ENCODE results near the gene TMEM235. TPM values are rescaled to one million over a fixed set of nuclear protein-coding genes. Genes with fewer than 3 reads are reported as not detected.

The TMEM235 gene
- total RNA-seq, 1 donor from 2014 or later, result not detected

- H3K36me3 ChIP-seq, result no peaks in the 10 kb centered on the region
- Mint-ChIP-seq H3K9me3 (no peaks in the 10 kb centered on the region), H3K4me1 (peaks cover 33% of the 10 kb centered on the region), H3K27me3 (ENCODE audit: insufficient read depth, low read depth) (peaks cover 7% of the 10 kb centered on the region), H3K27ac (no peak overlapping the region), H3K4me3 (no peak overlapping the region), H3K36me3 (peaks cover 24% of the 10 kb centered on the region)
- no peaks in the 10 kb centered on the region for H3K27me3 ChIP-seq
- no peak overlapping the region for H2AFZ ChIP-seq (replicated peaks)
- peaks cover 16% of the 10 kb centered on the region for H4K20me1 ChIP-seq (ENCODE audit: low read depth)
- H3F3A ChIP-seq (ENCODE audit: low read depth), result peaks cover 57% of the 10 kb centered on the region
- peaks cover 3% of the 10 kb centered on the region for H3K4me1 ChIP-seq
- H3K4me2 ChIP-seq, result no peak overlapping the region
- TF ChIP-seq EZH2 (IDR thresholded peaks at IDR 0.05) (no peak), CTCF (IDR thresholded peaks at IDR 0.05) (no peak), EZH2phosphoT487 (IDR thresholded peaks at IDR 0.05) (no peak)
- H3K27ac ChIP-seq, result no peak overlapping the region
- no peak for DNase-seq (ENCODE audit: low spot score)
- H3K9me3 ChIP-seq (ENCODE audit: low read depth), result no peaks in the 10 kb centered on the region
- H3K9ac ChIP-seq, result no peak overlapping the region
- H3K79me2 ChIP-seq (ENCODE audit: low read depth), result peaks cover 24% of the 10 kb centered on the region
- no peak overlapping the region for H3K4me3 ChIP-seq
These were observed 7.7 kb upstream of the TMEM235 start for GRCh38 chr17:78223765-78224164.

- Histone ChIP-seq H4K20me1 (ENCODE audit: low read depth) (peaks cover 10% of the 10 kb centered on the region), H2AFZ (replicated peaks) (no peak overlapping the region), H3K9me3 (ENCODE audit: low read depth) (no peaks in the 10 kb centered on the region), H3K4me3 (no peak overlapping the region), H3K36me3 (no peaks in the 10 kb centered on the region), H3K27ac (no peak overlapping the region), H3K27me3 (peaks cover 3% of the 10 kb centered on the region), H3K9ac (no peak overlapping the region), H3K4me2 (no peak overlapping the region), H3K79me2 (ENCODE audit: low read depth) (peaks cover 17% of the 10 kb centered on the region), H3F3A (ENCODE audit: low read depth) (peaks cover 50% of the 10 kb centered on the region), H3K4me1 (peaks cover 3% of the 10 kb centered on the region)
- Mint-ChIP-seq H3K4me3 (no peak overlapping the region), H3K27me3 (ENCODE audit: insufficient read depth, low read depth) (peaks cover 7% of the 10 kb centered on the region), H3K27ac (no peak overlapping the region), H3K9me3 (no peaks in the 10 kb centered on the region), H3K4me1 (peaks cover 30% of the 10 kb centered on the region), H3K36me3 (peaks cover 18% of the 10 kb centered on the region)
- no peak for TF ChIP-seq CTCF (IDR thresholded peaks at IDR 0.05)
- DNase-seq (ENCODE audit: low spot score), result no peak
These were observed 7.0 kb upstream of the TMEM235 start for GRCh38 chr17:78224231-78225087.

GRCh38 chr17:78225088-78225865 lies 6.2 kb upstream of the TMEM235 start:
- H4K20me1 ChIP-seq (ENCODE audit: low read depth), result peaks cover 6% of the 10 kb centered on the region
- Mint-ChIP-seq H3K36me3 (peaks cover 13% of the 10 kb centered on the region), H3K9me3 (no peaks in the 10 kb centered on the region), H3K4me3 (no peak overlapping the region), H3K27me3 (ENCODE audit: insufficient read depth, low read depth) (peaks cover 10% of the 10 kb centered on the region), H3K4me1 (peaks cover 26% of the 10 kb centered on the region), H3K27ac (no peak overlapping the region)
- peak overlapping the region; percentile 31 for H3K27ac ChIP-seq
- peaks cover 12% of the 10 kb centered on the region for H3K79me2 ChIP-seq (ENCODE audit: low read depth)
- no peaks in the 10 kb centered on the region for H3K9me3 ChIP-seq (ENCODE audit: low read depth)
- H3K4me2 ChIP-seq, result no peak overlapping the region
- H3F3A ChIP-seq (ENCODE audit: low read depth), result peaks cover 46% of the 10 kb centered on the region
- no peak for TF ChIP-seq EZH2phosphoT487 (IDR thresholded peaks at IDR 0.05)
- TF ChIP-seq CTCF (IDR thresholded peaks at IDR 0.05), result no peak
- TF ChIP-seq EZH2 (IDR thresholded peaks at IDR 0.05), result no peak
- H3K9ac ChIP-seq, result no peak overlapping the region
- H3K4me3 ChIP-seq, result no peak overlapping the region
- no peaks in the 10 kb centered on the region for H3K36me3 ChIP-seq
- no peak for DNase-seq (ENCODE audit: low spot score)
- H2AFZ ChIP-seq (replicated peaks), result no peak overlapping the region
- peaks cover 3% of the 10 kb centered on the region for H3K4me1 ChIP-seq
- H3K27me3 ChIP-seq, result peaks cover 11% of the 10 kb centered on the region

Measured in neural progenitor cell (in vitro differentiated cells).